ENCODE measurements around the gene NDRG3. TPM values are rescaled to one million over a fixed set of nuclear protein-coding genes. Genes with fewer than 3 reads are reported as not detected.

The NDRG3 gene
- total and polyA plus RNA-seq, 2 donors from 2014 or later: 25.3 to 26.4 TPM

GRCh38 chr20:36792422-36792821 is 46.5 kb upstream of the NDRG3 start:
- no peak overlapping the region for H3K27ac ChIP-seq (ENCODE audit: low read depth in 2 of 2, low read length in 2 of 2)
- intact Hi-C loops (cut with DNase I): no loop called here
- TF ChIP-seq, protein P1, sequence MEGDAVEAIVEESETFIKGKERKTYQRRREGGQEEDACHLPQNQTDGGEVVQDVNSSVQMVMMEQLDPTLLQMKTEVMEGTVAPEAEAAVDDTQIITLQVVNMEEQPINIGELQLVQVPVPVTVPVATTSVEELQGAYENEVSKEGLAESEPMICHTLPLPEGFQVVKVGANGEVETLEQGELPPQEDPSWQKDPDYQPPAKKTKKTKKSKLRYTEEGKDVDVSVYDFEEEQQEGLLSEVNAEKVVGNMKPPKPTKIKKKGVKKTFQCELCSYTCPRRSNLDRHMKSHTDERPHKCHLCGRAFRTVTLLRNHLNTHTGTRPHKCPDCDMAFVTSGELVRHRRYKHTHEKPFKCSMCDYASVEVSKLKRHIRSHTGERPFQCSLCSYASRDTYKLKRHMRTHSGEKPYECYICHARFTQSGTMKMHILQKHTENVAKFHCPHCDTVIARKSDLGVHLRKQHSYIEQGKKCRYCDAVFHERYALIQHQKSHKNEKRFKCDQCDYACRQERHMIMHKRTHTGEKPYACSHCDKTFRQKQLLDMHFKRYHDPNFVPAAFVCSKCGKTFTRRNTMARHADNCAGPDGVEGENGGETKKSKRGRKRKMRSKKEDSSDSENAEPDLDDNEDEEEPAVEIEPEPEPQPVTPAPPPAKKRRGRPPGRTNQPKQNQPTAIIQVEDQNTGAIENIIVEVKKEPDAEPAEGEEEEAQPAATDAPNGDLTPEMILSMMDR (IDR thresholded peaks at IDR 0.05; ENCODE audit: borderline replicate concordance, extremely low read depth, insufficient read depth): peak; percentile 55
- no peaks in the 10 kb centered on the region for H3K4me1 ChIP-seq (ENCODE audit: control insufficient read depth in 2 of 3, insufficient read depth in 2 of 3, low read depth in 1 of 3, low read length in 3 of 3)
- H3K27me3 ChIP-seq (ENCODE audit: control insufficient read depth, insufficient read depth, low read length): no peaks in the 10 kb centered on the region
- DNase-seq (peak; percentile 87 to 94 (median 89)), FAIRE-seq (peak; percentile 79)
- peaks cover 0 to 15% (median 12%) of the 10 kb centered on the region in 3 donors for H3K36me3 ChIP-seq (ENCODE audit: control insufficient read depth in 2 of 3, insufficient read depth in 3 of 3, low read length in 3 of 3)
- H3K4me3 ChIP-seq (ENCODE audit: low read length in 3 of 3): no peak overlapping the region
- H3K9ac ChIP-seq (ENCODE audit: low read length in 3 of 3): no peak overlapping the region
- H3K9me3 ChIP-seq (ENCODE audit: control insufficient read depth in 2 of 3, insufficient read depth in 1 of 3, low read length in 3 of 3): no peaks in the 10 kb centered on the region

DNA sequence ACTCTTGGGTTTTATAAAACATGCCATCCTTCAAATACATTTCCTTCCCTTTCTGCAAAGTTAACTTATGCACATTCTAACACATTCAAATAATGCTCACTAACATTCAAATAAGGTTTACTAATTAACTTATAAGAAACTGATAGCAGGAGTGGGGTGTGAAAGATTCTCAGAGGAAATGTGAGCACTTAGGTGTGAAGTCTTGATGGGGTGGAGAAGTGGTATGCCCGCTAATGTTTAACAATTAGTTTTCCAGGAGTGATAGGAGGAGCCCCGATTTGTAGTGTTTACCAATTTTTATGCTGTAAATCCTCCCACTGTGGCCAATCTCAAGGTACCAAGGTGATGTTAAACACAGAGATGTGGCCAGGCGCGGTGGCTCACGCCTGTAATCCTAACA is 46.0 kb upstream of the NDRG3 start:
- no peak overlapping the region for H3K4me3 ChIP-seq (ENCODE audit: low read length in 3 of 3)
- H3K9ac ChIP-seq (ENCODE audit: low read length in 3 of 3): no peak overlapping the region
- peaks cover 0 to 10% (median 6%) of the 10 kb centered on the region in 3 donors for H3K36me3 ChIP-seq (ENCODE audit: control insufficient read depth in 2 of 3, insufficient read depth in 3 of 3, low read length in 3 of 3)
- H3K9me3 ChIP-seq (ENCODE audit: control insufficient read depth in 2 of 3, insufficient read depth in 1 of 3, low read length in 3 of 3): no peaks in the 10 kb centered on the region
- no peaks in the 10 kb centered on the region for H3K4me1 ChIP-seq (ENCODE audit: control insufficient read depth in 2 of 3, insufficient read depth in 2 of 3, low read depth in 1 of 3, low read length in 3 of 3)
- H3K27ac ChIP-seq (ENCODE audit: low read depth in 2 of 2, low read length in 2 of 2): no peak overlapping the region
- DNase-seq (no peak), FAIRE-seq (no peak)
- no peaks in the 10 kb centered on the region for H3K27me3 ChIP-seq (ENCODE audit: control insufficient read depth, insufficient read depth, low read length)
- intact Hi-C loops (cut with DNase I): no loop called here
- TF ChIP-seq, protein P1 (IDR thresholded peaks at IDR 0.05; ENCODE audit: borderline replicate concordance, extremely low read depth, insufficient read depth): no peak

- Histone ChIP-seq H3K9me3 (ENCODE audit: control insufficient read depth in 2 of 3, insufficient read depth in 1 of 3, low read length in 3 of 3) (no peaks in the 10 kb centered on the region), H3K27ac (ENCODE audit: low read depth in 2 of 2, low read length in 2 of 2) (no peak overlapping the region), H3K27me3 (ENCODE audit: control insufficient read depth, insufficient read depth, low read length) (no peaks in the 10 kb centered on the region), H3K4me3 (ENCODE audit: low read length in 3 of 3) (no peak overlapping the region), H3K36me3 (ENCODE audit: control insufficient read depth in 2 of 3, insufficient read depth in 3 of 3, low read length in 3 of 3) (peaks cover 4 to 8% (median 7%) of the 10 kb centered on the region in 3 donors), H3K9ac (ENCODE audit: low read length in 3 of 3) (no peak overlapping the region), H3K4me1 (ENCODE audit: control insufficient read depth in 2 of 3, insufficient read depth in 2 of 3, low read depth in 1 of 3, low read length in 3 of 3) (no peaks in the 10 kb centered on the region)
- intact Hi-C loops (cut with DNase I): no loop called here
- TF ChIP-seq, protein P1 (IDR thresholded peaks at IDR 0.05; ENCODE audit: borderline replicate concordance, extremely low read depth, insufficient read depth): no peak
- no peak for FAIRE-seq
- no peak for DNase-seq
These were observed 40.8 kb upstream of the NDRG3 start for GRCh38 chr20:36786663-36787062.

- peak in 1 of 5 donors; percentile 55 for DNase-seq
- Histone ChIP-seq H3K27me3 (ENCODE audit: control insufficient read depth, insufficient read depth, low read length) (no peaks in the 10 kb centered on the region), H3K4me1 (ENCODE audit: control insufficient read depth in 2 of 3, insufficient read depth in 2 of 3, low read depth in 1 of 3, low read length in 3 of 3) (no peaks in the 10 kb centered on the region), H3K9ac (ENCODE audit: low read length in 3 of 3) (no peak overlapping the region), H3K9me3 (ENCODE audit: control insufficient read depth in 2 of 3, insufficient read depth in 1 of 3, low read length in 3 of 3) (no peaks in the 10 kb centered on the region), H3K4me3 (ENCODE audit: low read length in 3 of 3) (no peak overlapping the region), H3K27ac (ENCODE audit: low read depth in 2 of 2, low read length in 2 of 2) (no peak overlapping the region), H3K36me3 (ENCODE audit: control insufficient read depth in 2 of 3, insufficient read depth in 3 of 3, low read length in 3 of 3) (peaks cover 4 to 8% (median 4%) of the 10 kb centered on the region in 3 donors)
- TF ChIP-seq, protein P1 (IDR thresholded peaks at IDR 0.05; ENCODE audit: borderline replicate concordance, extremely low read depth, insufficient read depth): no peak
- intact Hi-C loops (cut with DNase I): no loop called here
- FAIRE-seq: no peak
These were observed 40.4 kb upstream of the NDRG3 start for GRCh38 chr20:36786246-36786645.
